GM18861 (cell line): Measurements from ENCODE around the gene WASHC2A.
"Not testable (repeated sequence)": the region's sequence is repeated elsewhere in the genome, so short reads cannot be mapped to it uniquely, and the experiment has no call there.

Experiments used
- ATAC-seq: cut with Tn5 transposase; IDR thresholded peaks from one replicate; pipeline ENCODE4 v1.9.1; 2021; ENCODE audit not compliant: unreplicated experiment

The WASHC2A gene

DNA sequence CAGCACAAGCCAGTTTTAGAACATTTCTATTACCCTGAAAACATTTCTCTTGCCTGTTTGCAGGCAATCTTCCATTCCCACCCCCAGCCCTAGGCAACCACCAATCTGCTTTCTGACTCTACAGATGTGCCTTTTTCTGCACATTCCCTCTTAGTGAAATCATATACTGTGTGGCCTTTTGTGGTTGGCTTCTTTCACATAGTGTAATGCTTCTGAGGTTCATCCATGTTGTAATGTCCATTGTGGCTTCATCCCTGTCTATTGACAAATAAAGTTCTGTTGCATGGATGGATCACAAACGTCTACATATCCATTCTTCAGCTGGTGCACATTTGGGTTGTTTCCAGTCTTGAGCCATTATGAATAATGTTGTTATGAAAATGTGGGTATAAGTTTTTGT is 77.8 kb downstream of the WASHC2A start:
- not testable (repeated sequence) for ATAC-seq

GRCh38 chr10:50152792-50153272 is 85.1 kb downstream of the WASHC2A start:
- no peak for ATAC-seq

- ATAC-seq = not testable (repeated sequence)
Observed at GRCh38 chr10:50157868-50158267, 90.1 kb downstream of the WASHC2A start.

DNA sequence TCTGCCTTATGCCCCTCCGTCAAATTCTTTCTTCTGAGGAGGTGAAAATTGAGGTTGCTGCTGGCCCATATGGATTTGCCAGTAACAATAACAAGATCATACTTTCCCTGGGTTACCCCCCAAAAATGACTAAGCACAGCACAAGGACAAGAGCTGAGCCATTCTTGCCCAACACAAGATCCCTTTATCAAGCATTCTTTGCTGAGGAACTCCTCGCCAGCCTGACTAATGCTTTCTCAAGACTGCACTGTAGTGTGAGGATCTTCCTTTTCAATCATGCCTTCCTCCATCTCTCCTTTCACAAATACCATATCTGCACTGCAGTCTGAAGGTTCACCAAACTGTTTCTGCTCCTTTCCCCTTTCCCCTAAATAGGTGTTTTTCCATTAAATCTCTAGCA is 92.1 kb downstream of the WASHC2A start:
- ATAC-seq = not testable (repeated sequence)

GRCh38 chr10:50165038-50165437 is 97.3 kb downstream of the WASHC2A start:
- ATAC-seq = not testable (repeated sequence)

- ATAC-seq = not testable (repeated sequence)
Observed at GRCh38 chr10:50167833-50168232, 100.1 kb downstream of the WASHC2A start.

GRCh38 chr10:50169506-50169905 is 101.8 kb downstream of the WASHC2A start:
- ATAC-seq = not testable (repeated sequence)

- not testable (repeated sequence) for ATAC-seq
Observed at GRCh38 chr10:50174788-50175525, 107.2 kb downstream of the WASHC2A start.
